ENCODE results near the gene ALPK3.

Gene ALPK3

GRCh38 chr15:84782346-84782745 is 34.8 kb upstream of the ALPK3 start:
- no peak overlapping the region for H3K27ac ChIP-seq
- H3K36me3 ChIP-seq (ENCODE audit: insufficient read depth, low read length) = peaks cover 41% of the 10 kb centered on the region

GRCh38 chr15:84783493-84784251 is 33.5 kb upstream of the ALPK3 start:
- Histone ChIP-seq H3K9ac (ENCODE audit: insufficient read length) (no peak overlapping the region), H3K4me3 (no peak overlapping the region), H3K27ac (no peak overlapping the region), H3K36me3 (ENCODE audit: insufficient read depth, low read length) (peaks cover 50% of the 10 kb centered on the region), H3K9me3 (ENCODE audit: low read depth, low read length) (no peaks in the 10 kb centered on the region)
- no peak for TF ChIP-seq POLR2AphosphoS5 (IDR thresholded peaks at IDR 0.05; ENCODE audit: borderline replicate concordance, low read depth, low read length)
- TF ChIP-seq FOXP2 (optimal IDR thresholded peaks at IDR 0.05; ENCODE audit: control extremely low read depth, extremely low read length, insufficient read depth) = no peak
- TF ChIP-seq EZH2 (IDR thresholded peaks at IDR 0.05) = no peak
- DNase-seq (ENCODE audit: low read depth, low spot score) = no peak

More at GRCh38 chr15:84782346-84782745, 34.8 kb upstream of the ALPK3 start:
- no peaks in the 10 kb centered on the region for H3K9me3 ChIP-seq (ENCODE audit: low read depth, low read length)
- no peak overlapping the region for H3K4me3 ChIP-seq
- TF ChIP-seq POLR2AphosphoS5 (IDR thresholded peaks at IDR 0.05; ENCODE audit: borderline replicate concordance, low read depth, low read length) = no peak
- TF ChIP-seq FOXP2 (optimal IDR thresholded peaks at IDR 0.05; ENCODE audit: control extremely low read depth, extremely low read length, insufficient read depth) = no peak
- TF ChIP-seq EZH2 (IDR thresholded peaks at IDR 0.05) = no peak
- H3K9ac ChIP-seq (ENCODE audit: insufficient read length) = no peak overlapping the region
- no peak for DNase-seq (ENCODE audit: low read depth, low spot score)

GRCh38 chr15:84784262-84784661 is 32.9 kb upstream of the ALPK3 start:
- DNase-seq (ENCODE audit: low read depth, low spot score) = no peak
- no peak for TF ChIP-seq POLR2AphosphoS5 (IDR thresholded peaks at IDR 0.05; ENCODE audit: borderline replicate concordance, low read depth, low read length)
- TF ChIP-seq FOXP2 (optimal IDR thresholded peaks at IDR 0.05; ENCODE audit: control extremely low read depth, extremely low read length, insufficient read depth) = no peak
- no peak for TF ChIP-seq EZH2 (IDR thresholded peaks at IDR 0.05)
- peaks cover 52% of the 10 kb centered on the region for H3K36me3 ChIP-seq (ENCODE audit: insufficient read depth, low read length)
- H3K27ac ChIP-seq = no peak overlapping the region
- H3K4me3 ChIP-seq = no peak overlapping the region
- H3K9ac ChIP-seq (ENCODE audit: insufficient read length) = no peak overlapping the region
- H3K9me3 ChIP-seq (ENCODE audit: low read depth, low read length) = no peaks in the 10 kb centered on the region

- DNase-seq (ENCODE audit: low read depth, low spot score) = no peak
- Histone ChIP-seq H3K9ac (ENCODE audit: insufficient read length) (no peak overlapping the region), H3K4me3 (no peak overlapping the region), H3K9me3 (ENCODE audit: low read depth, low read length) (no peaks in the 10 kb centered on the region), H3K27ac (no peak overlapping the region), H3K36me3 (ENCODE audit: insufficient read depth, low read length) (peaks cover 52% of the 10 kb centered on the region)
- TF ChIP-seq EZH2 (IDR thresholded peaks at IDR 0.05) (no peak), FOXP2 (optimal IDR thresholded peaks at IDR 0.05; ENCODE audit: control extremely low read depth, extremely low read length, insufficient read depth) (no peak), POLR2AphosphoS5 (IDR thresholded peaks at IDR 0.05; ENCODE audit: borderline replicate concordance, low read depth, low read length) (no peak)
Measured at GRCh38 chr15:84785053-84785452, 32.1 kb upstream of the ALPK3 start.

- Histone ChIP-seq H3K36me3 (ENCODE audit: insufficient read depth, low read length) (peaks cover 54% of the 10 kb centered on the region), H3K9me3 (ENCODE audit: low read depth, low read length) (no peaks in the 10 kb centered on the region), H3K9ac (ENCODE audit: insufficient read length) (no peak overlapping the region), H3K4me3 (no peak overlapping the region), H3K27ac (no peak overlapping the region)
- no peak for DNase-seq (ENCODE audit: low read depth, low spot score)
- TF ChIP-seq POLR2AphosphoS5 (IDR thresholded peaks at IDR 0.05; ENCODE audit: borderline replicate concordance, low read depth, low read length) = no peak
- TF ChIP-seq EZH2 (IDR thresholded peaks at IDR 0.05) = no peak
- TF ChIP-seq FOXP2 (optimal IDR thresholded peaks at IDR 0.05; ENCODE audit: control extremely low read depth, extremely low read length, insufficient read depth) = no peak
Measured at GRCh38 chr15:84788500-84788899, 28.7 kb upstream of the ALPK3 start.

GRCh38 chr15:84789762-84790161 is 27.4 kb upstream of the ALPK3 start:
- Histone ChIP-seq H3K4me3 (no peak overlapping the region), H3K36me3 (ENCODE audit: insufficient read depth, low read length) (peaks cover 50% of the 10 kb centered on the region), H3K27ac (no peak overlapping the region)

GRCh38 chr15:84790676-84791075 is 26.5 kb upstream of the ALPK3 start:
- DNase-seq (ENCODE audit: low read depth, low spot score) = no peak
- Histone ChIP-seq H3K36me3 (ENCODE audit: insufficient read depth, low read length) (peaks cover 52% of the 10 kb centered on the region), H3K9ac (ENCODE audit: insufficient read length) (no peak overlapping the region), H3K9me3 (ENCODE audit: low read depth, low read length) (no peaks in the 10 kb centered on the region), H3K4me3 (no peak overlapping the region), H3K27ac (no peak overlapping the region)
- TF ChIP-seq FOXP2 (optimal IDR thresholded peaks at IDR 0.05; ENCODE audit: control extremely low read depth, extremely low read length, insufficient read depth) (no peak), EZH2 (IDR thresholded peaks at IDR 0.05) (no peak), POLR2AphosphoS5 (IDR thresholded peaks at IDR 0.05; ENCODE audit: borderline replicate concordance, low read depth, low read length) (no peak)

More at GRCh38 chr15:84789762-84790161, 27.4 kb upstream of the ALPK3 start:
- no peak for DNase-seq (ENCODE audit: low read depth, low spot score)
- no peak for TF ChIP-seq FOXP2 (optimal IDR thresholded peaks at IDR 0.05; ENCODE audit: control extremely low read depth, extremely low read length, insufficient read depth)
- no peak for TF ChIP-seq EZH2 (IDR thresholded peaks at IDR 0.05)
- no peak for TF ChIP-seq POLR2AphosphoS5 (IDR thresholded peaks at IDR 0.05; ENCODE audit: borderline replicate concordance, low read depth, low read length)
- Histone ChIP-seq H3K9me3 (ENCODE audit: low read depth, low read length) (no peaks in the 10 kb centered on the region), H3K9ac (ENCODE audit: insufficient read length) (no peak overlapping the region)

- peaks cover 52% of the 10 kb centered on the region for H3K36me3 ChIP-seq (ENCODE audit: insufficient read depth, low read length)
- H3K27ac ChIP-seq = no peak overlapping the region
- H3K4me3 ChIP-seq = no peak overlapping the region
- H3K9ac ChIP-seq (ENCODE audit: insufficient read length) = no peak overlapping the region
- DNase-seq (ENCODE audit: low read depth, low spot score) = no peak
- TF ChIP-seq POLR2AphosphoS5 (IDR thresholded peaks at IDR 0.05; ENCODE audit: borderline replicate concordance, low read depth, low read length) = no peak
- H3K9me3 ChIP-seq (ENCODE audit: low read depth, low read length) = no peaks in the 10 kb centered on the region
Measured at GRCh38 chr15:84791763-84792162, 25.4 kb upstream of the ALPK3 start.
